Measurements from ENCODE around the gene KCNMA1.

The KCNMA1 gene

DNA sequence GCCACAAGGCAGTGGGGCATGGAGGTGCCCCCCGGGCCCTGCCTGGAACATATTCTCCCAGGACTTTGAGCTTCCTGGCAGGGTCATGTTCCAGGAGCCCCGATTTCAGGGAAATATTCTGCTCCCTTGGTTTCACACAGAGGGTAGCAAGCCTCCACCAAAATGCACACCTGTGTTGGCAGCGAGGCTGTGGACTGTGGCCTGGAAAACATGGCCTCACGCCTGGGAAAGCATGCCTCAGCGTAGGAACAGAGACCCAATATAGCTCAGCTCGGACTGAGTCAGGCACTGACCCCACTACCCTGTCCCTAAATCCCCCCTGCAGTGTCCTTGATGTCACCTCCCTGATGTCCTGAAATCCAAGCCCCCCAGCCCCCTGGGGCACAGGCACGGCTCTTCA, 92.0 kb downstream of the KCNMA1 start:
- Histone ChIP-seq H3K9ac (ENCODE audit: low read length) (no peak overlapping the region), H3K27me3 (ENCODE audit: low read length) (no peaks in the 10 kb centered on the region), H3K79me2 (ENCODE audit: insufficient read depth, low read length) (no peaks in the 10 kb centered on the region), H3K4me2 (ENCODE audit: low read depth, low read length, poor library complexity, severe bottlenecking) (no peak overlapping the region), H3F3A (ENCODE audit: insufficient read depth) (no peaks in the 10 kb centered on the region), H4K20me1 (ENCODE audit: low read depth, low read length) (no peaks in the 10 kb centered on the region), H3K9me3 (ENCODE audit: insufficient read depth, low read length) (no peaks in the 10 kb centered on the region), H3K27ac (ENCODE audit: low read depth, low read length) (no peak overlapping the region), H2AFZ (ENCODE audit: low read depth, low read length, severe bottlenecking) (no peak overlapping the region), H3K4me3 (ENCODE audit: insufficient read depth, low read length, poor library complexity, severe bottlenecking) (no peak overlapping the region), H3K9me2 (replicated peaks; ENCODE audit: insufficient read depth, low read length) (no peaks in the 10 kb centered on the region), H3K36me3 (ENCODE audit: low read length) (no peaks in the 10 kb centered on the region)
- TF ChIP-seq CTCF (IDR thresholded peaks at IDR 0.05; ENCODE audit: insufficient read depth, low read length, poor library complexity, severe bottlenecking) (no peak), EZH2phosphoT487 (conservative IDR thresholded peaks at IDR 0.05; ENCODE audit: low read length) (no peak)

DNA sequence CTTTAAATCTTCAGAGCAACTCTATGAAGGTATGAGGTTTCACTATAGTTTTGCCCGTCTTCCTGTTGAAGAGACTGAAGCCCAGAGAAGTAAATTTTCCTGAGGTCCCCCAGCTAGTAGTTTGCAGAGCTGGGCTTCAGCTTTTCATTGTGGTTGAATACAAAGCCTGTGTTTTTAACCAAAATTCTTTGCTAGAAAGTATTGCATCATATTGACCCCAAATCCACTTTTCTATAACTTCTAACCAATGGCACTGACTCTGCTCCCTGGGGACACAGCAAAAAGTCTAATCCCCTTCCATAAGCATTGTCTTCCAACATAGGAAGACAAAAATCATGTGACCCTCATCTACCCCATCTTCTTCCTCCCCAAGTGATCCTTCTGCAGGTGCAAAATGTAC, 93.0 kb downstream of the KCNMA1 start:
- Histone ChIP-seq H3K36me3 (ENCODE audit: low read length) (no peaks in the 10 kb centered on the region), H3K4me2 (ENCODE audit: low read depth, low read length, poor library complexity, severe bottlenecking) (no peak overlapping the region), H3K27me3 (ENCODE audit: low read length) (no peaks in the 10 kb centered on the region), H3F3A (ENCODE audit: insufficient read depth) (no peaks in the 10 kb centered on the region), H2AFZ (ENCODE audit: low read depth, low read length, severe bottlenecking) (no peak overlapping the region), H3K27ac (ENCODE audit: low read depth, low read length) (no peak overlapping the region), H3K4me3 (ENCODE audit: insufficient read depth, low read length, poor library complexity, severe bottlenecking) (no peak overlapping the region), H4K20me1 (ENCODE audit: low read depth, low read length) (no peaks in the 10 kb centered on the region), H3K79me2 (ENCODE audit: insufficient read depth, low read length) (no peaks in the 10 kb centered on the region), H3K9me3 (ENCODE audit: insufficient read depth, low read length) (no peaks in the 10 kb centered on the region), H3K9ac (ENCODE audit: low read length) (no peak overlapping the region), H3K9me2 (replicated peaks; ENCODE audit: insufficient read depth, low read length) (no peaks in the 10 kb centered on the region)
- TF ChIP-seq EZH2phosphoT487 (conservative IDR thresholded peaks at IDR 0.05; ENCODE audit: low read length), result no peak
- TF ChIP-seq CTCF (IDR thresholded peaks at IDR 0.05; ENCODE audit: insufficient read depth, low read length, poor library complexity, severe bottlenecking), result no peak

DNA sequence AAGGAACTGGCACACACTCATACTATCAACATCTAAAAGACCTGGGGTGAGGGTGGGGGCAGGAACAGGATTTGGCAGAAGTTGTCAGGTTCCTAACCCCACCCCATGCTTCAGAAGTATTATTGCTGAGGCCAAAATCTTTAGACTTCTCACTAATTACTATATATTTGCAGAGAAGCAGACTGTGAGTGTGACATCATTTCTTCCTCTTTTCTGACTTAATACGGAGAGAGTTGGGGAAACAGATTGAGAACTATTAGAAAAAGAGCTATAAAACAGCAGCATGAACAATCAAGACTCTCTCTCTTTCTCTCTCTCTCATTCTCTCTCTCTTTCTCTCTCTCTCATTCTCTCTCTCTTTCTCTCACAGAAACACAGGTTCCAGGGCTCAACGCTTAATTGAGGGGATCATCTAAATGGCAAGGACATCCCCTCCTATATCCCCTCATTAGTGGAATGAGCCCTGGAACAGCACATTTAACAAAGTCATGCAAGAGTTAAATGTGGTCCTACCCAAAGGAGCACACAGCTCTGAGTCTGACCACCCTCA, 94.8 kb downstream of the KCNMA1 start:
- H3K9me3 ChIP-seq (ENCODE audit: insufficient read depth, low read length), result no peaks in the 10 kb centered on the region
- H3K9me2 ChIP-seq (replicated peaks; ENCODE audit: insufficient read depth, low read length), result no peaks in the 10 kb centered on the region
- H3K27ac ChIP-seq (ENCODE audit: low read depth, low read length), result no peak overlapping the region
- H3K4me3 ChIP-seq (ENCODE audit: insufficient read depth, low read length, poor library complexity, severe bottlenecking), result no peak overlapping the region
- TF ChIP-seq EZH2phosphoT487 (conservative IDR thresholded peaks at IDR 0.05; ENCODE audit: low read length) (no peak), CTCF (IDR thresholded peaks at IDR 0.05; ENCODE audit: insufficient read depth, low read length, poor library complexity, severe bottlenecking) (no peak)
- no peak overlapping the region for H2AFZ ChIP-seq (ENCODE audit: low read depth, low read length, severe bottlenecking)
- H3K9ac ChIP-seq (ENCODE audit: low read length), result no peak overlapping the region
- no peaks in the 10 kb centered on the region for H3F3A ChIP-seq (ENCODE audit: insufficient read depth)
- H3K27me3 ChIP-seq (ENCODE audit: low read length), result no peaks in the 10 kb centered on the region
- no peak overlapping the region for H3K4me2 ChIP-seq (ENCODE audit: low read depth, low read length, poor library complexity, severe bottlenecking)
- no peaks in the 10 kb centered on the region for H3K79me2 ChIP-seq (ENCODE audit: insufficient read depth, low read length)
- no peaks in the 10 kb centered on the region for H4K20me1 ChIP-seq (ENCODE audit: low read depth, low read length)
- no peaks in the 10 kb centered on the region for H3K36me3 ChIP-seq (ENCODE audit: low read length)

All from SU-DHL-6 (cell line).